ENCODE measurements around the gene ZC2HC1C. TPM values are rescaled to one million over a fixed set of nuclear protein-coding genes. Genes with fewer than 3 reads are reported as not detected.
"Not testable (repeated sequence)": the region's sequence is repeated elsewhere in the genome, so short reads cannot be mapped to it uniquely, and the experiment has no call there.

ZC2HC1C gene
- polyA plus RNA-seq, 1 donor = 2.0 TPM

DNA sequence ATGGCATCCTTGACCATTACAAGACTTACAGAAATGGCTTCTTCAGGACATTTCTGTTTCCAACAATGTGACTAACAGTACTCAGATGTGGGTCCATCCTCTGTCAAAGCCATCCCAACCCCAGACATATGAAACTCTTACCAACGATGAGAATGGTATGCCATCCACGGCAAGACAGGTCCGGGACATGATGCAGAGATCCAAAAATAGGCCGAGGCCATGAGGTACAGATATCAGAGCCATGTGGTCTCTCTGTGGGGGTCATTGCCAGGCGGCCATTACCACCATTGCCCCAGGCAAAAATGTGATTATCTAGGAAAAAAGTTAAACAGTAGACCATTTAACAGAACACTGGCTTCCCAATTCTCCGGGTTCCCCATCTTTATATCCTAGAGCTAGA lies 27.5 kb downstream of the ZC2HC1C start:
- DNase-seq = no peak

- no peak for DNase-seq
Observed at GRCh38 chr14:75098212-75098611, 28.8 kb downstream of the ZC2HC1C start.

GRCh38 chr14:75098682-75099081 lies 29.2 kb downstream of the ZC2HC1C start:
- no peak for DNase-seq

DNA sequence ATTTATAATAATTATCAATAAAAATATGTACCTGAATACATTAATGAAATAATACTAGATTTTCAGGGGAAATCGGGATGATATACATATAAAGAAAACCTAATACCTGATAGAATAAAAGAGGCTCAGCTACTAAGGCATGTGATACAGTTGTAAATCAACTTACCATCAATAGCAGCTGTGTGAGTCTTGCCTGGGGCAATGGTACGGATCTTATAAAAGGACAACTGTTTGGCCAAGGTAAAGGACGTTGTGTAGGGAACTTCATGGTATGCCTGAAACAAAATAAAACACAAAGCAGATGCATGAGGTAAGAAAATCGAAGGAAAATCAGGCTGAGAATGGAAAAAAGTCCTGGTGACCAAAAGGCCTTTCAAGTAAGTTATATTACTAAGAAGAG lies 32.0 kb downstream of the ZC2HC1C start:
- no peak for DNase-seq

DNA sequence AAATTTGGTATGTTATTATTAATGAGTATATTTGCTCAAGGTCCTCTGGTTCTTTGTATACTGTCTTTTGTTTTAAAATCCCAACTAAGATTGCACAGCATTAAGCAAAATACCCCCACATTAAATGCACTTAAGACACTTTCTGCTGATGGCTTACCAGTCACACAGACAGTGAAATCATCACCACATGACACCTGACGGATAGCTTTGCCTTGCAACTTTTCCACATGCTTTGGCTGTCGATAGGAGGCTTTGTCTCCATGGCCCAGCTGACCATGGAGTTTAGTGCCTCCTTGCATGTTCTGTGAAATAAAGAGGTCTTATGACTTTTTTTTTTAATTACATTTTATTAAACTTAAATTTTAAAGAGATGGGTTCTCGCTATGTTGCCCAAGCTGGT lies 37.7 kb downstream of the ZC2HC1C start:
- DNase-seq = no peak

DNA sequence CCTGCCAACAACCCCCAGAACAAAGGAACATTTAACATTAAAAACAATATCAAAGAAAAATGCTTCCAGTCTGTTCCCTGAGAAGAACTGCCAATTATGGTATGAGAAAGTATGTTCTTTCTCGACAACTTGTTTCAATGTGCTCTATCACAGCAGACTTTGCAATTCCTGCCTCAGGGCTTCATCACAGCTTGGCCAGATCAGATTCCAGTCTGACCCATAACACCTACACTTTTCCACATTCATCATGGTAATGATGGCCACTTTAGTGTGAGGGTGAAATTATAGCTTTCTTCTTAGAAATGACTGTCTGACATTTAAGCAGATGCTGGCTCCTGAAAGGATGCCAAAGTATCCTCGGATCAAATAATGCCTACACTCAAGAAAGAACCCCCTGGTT lies 40.4 kb downstream of the ZC2HC1C start:
- DNase-seq = no peak

DNA sequence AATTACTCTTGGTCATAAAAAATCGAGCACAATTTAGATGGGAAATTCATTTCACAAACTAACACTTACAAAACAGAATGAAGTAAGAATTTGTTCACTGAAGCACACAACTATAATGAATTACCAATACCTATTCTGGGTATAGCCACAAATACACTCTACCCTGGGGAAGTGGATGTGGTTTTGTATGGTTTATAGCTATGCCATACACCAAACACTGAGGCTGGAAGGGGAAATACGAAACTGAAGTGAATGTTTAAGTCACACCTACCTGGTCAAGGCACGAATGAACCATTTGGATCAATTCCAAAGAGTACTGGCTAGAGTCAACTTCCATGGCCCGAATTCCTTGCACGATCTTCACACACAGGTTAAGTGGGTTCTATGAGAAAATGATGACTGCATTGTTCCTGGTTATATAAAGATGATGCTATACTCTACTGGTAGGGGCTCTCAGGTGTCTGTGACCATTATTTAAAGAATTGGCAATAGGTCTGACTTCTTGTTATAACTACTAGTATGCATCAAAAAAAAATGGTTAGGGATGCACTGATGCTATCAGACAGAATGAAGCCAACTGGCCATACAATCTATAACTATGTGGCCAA lies 44.6 kb downstream of the ZC2HC1C start:
- no peak for DNase-seq

GRCh38 chr14:75119056-75119455 lies 49.6 kb downstream of the ZC2HC1C start:
- DNase-seq = no peak

GRCh38 chr14:75120541-75121291 lies 51.3 kb downstream of the ZC2HC1C start:
- no peak for DNase-seq

GRCh38 chr14:75121552-75121951 lies 52.1 kb downstream of the ZC2HC1C start:
- DNase-seq = no peak

DNA sequence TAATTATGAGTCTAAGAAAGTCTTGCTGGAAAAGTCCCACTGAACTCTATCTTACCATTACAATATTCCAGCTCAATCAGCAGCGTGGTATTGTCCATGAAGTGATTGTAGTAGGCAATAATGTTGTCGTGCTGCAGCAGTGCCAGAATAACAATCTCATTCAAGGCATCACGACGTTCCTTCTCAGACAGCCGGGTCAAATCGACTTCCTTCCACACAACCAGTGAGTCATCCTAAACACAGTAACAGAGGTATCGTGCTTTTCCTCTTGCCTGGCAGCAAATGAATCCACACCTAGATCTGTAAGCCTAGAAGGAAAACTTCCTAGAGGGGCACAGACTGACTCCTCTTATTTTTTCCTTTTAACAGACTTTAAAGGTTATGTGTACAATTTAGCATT lies 54.5 kb downstream of the ZC2HC1C start:
- DNase-seq = no peak

DNA sequence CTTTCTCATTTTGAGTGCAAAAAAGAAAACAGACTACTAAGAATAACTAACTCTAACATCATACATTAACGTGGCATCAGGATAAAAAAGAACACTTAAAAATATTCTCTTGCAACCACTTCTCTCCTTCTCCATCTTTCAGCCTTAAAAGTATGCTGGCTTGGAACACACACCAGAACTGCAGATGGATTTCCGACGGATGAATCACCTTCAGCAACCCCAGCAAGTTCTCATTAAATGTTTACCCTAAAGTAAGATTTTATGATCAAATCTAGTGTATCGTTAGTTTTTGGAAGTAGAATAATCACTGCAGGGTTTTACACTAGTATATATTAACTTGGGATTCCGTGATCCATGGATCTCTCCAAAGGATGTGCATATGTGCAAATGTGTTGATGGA lies 56.2 kb downstream of the ZC2HC1C start:
- no peak for DNase-seq

- DNase-seq = no peak
Observed at GRCh38 chr14:75126121-75126544, 56.7 kb downstream of the ZC2HC1C start.

- DNase-seq = peak; percentile 92
Observed at GRCh38 chr14:75126679-75127473, 57.4 kb downstream of the ZC2HC1C start, which contains the start of gene NEK9. TSS of gene NEK9 (minus strand) at chr14:75127048. CDS start at chr14:75126921, 127 bp downstream.

- not testable (repeated sequence) for DNase-seq
Observed at GRCh38 chr14:75127474-75127820, 58.0 kb downstream of the ZC2HC1C start.

DNA sequence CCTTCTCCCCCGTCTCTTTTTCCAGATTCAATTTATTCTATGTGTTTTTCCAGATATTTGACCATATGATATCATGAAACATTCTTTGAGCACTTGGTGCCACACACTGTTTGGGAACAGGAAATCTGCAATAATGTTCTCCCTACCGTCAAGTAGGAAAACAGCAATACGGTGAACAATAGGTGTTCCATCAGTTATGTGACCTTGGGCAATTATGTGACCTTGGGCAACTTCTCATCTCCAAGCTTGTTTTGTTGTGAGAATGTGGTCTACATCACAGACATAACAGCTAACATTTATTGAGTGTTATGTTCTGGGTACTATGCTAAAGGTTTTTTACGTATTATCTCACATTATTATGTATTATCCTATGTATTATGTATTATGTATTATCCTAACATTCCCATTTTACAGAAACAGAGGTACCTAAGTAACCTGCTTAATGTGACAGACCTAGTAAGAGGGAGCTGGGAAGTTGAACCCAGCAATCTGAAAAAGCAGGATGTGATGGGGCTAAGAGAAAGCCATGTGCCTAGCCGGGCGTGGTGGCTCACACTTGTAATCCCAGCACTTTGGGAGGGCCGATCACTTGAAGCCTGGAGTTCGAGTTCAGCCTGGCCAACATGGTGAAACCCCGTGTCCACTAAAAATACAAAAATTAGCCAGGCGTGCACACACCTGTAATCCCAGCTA lies 58.6 kb downstream of the ZC2HC1C start:
- no peak for DNase-seq

DNA sequence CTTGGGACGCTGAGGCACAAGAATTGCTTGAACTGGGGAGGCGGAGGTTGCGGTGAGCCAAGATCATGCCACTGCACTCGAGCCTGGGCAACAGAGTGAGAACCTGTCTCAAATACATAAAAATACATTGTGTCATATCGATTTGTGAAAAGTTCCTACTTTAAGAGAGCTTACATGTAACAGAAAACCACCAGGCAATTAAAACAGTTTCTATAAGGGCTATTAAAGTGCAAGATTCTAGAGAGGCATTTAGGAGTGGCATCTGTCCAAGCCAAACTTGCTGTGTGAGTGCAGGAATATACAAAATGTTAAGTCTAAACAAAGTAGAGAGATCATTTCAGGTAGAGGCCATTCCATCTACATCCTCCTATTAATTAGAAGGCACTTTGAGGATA lies 59.2 kb downstream of the ZC2HC1C start:
- DNase-seq = no peak

Other genes starting within 250 kb of the ZC2HC1C start
- gene PROX2, start 193.5 kb upstream of the ZC2HC1C start, polyA plus RNA-seq (ENCODE audit: insufficient read length) = 0.71 TPM
- gene DLST, start 187.7 kb upstream of the ZC2HC1C start, polyA plus RNA-seq (ENCODE audit: insufficient read length) = 75.8 TPM
- 14.3 TPM for gene RPS6KL1, start 146.4 kb upstream of the ZC2HC1C start, polyA plus RNA-seq (ENCODE audit: insufficient read length)
- 51.0 TPM for gene PGF, start 114.0 kb upstream of the ZC2HC1C start, polyA plus RNA-seq (ENCODE audit: insufficient read length)
- 56.4 TPM for gene EIF2B2, start 66.7 kb upstream of the ZC2HC1C start, polyA plus RNA-seq (ENCODE audit: insufficient read length)
- 21.3 TPM for gene MLH3, start 18.2 kb upstream of the ZC2HC1C start, polyA plus RNA-seq (ENCODE audit: insufficient read length)
- 16.4 TPM for gene ACYP1, start 5.6 kb upstream of the ZC2HC1C start, polyA plus RNA-seq (ENCODE audit: insufficient read length)
- 90.4 TPM for gene NEK9, start 57.4 kb downstream of the ZC2HC1C start, polyA plus RNA-seq (ENCODE audit: insufficient read length)
- gene TMED10, start 107.0 kb downstream of the ZC2HC1C start, polyA plus RNA-seq (ENCODE audit: insufficient read length) = 117 TPM
- gene FOS, start 209.2 kb downstream of the ZC2HC1C start, polyA plus RNA-seq (ENCODE audit: insufficient read length) = 230 TPM

All from hindlimb muscle (tissue), 1 donor.